Measurements from ENCODE around the gene CMTM2. TPM values are rescaled to one million over a fixed set of nuclear protein-coding genes. Genes with fewer than 3 reads are reported as not detected.
"Not testable (repeated sequence)": the region's sequence is repeated elsewhere in the genome, so short reads cannot be mapped to it uniquely, and the experiment has no call there.

Gene CMTM2
- total RNA-seq, 2 experiments from 2014 or later: 0.29 TPM; not detected in 1

DNA sequence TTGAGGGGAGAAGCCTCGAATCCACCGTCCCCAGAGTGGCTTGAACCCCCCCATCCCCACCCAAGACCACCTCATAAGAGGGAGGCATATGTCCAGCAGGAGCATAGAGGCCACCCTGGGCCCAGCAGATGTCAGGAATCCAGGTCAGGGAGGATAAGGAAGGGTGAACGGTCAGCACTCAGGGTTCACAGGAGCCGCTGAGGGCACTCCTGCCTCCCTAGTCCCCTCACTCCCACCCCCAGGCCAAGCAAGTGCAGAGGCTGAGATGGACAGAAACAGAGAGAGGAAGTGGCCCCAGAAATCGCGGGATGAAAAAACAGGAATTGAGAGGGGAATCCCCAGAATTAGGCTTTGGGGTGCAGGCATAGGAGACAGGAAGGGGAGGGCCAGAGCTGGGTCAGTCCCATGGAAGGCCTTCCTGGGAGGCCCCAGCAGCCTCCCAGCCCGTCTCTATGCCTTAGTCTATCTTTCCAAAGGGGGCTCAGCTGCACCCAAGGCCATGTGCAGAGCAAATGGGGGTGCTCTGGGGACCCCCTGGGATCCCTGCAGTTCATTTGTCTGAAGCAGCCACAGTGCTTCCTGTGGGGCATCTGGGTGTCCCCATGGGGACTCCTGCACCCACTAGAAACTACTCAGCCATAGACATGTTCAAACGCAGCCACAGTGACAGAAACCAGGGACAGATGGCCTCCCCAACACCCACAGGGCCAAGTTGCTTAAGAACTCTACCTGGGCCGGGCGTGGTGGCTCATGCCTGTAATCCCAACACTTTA is 26.9 kb downstream of the CMTM2 start:
- H3K36me3 Mint-ChIP-seq (ENCODE audit: low read depth): peaks cover 21% of the 10 kb centered on the region
- ChIA-PET CTCF (interaction anchor here (0.8 to 4.5 kb wide), 4 partner anchors 45 to 201 kb away, joined by 3 to 38 read pairs (median 3); partner anchors contain the start of gene CKLF), POLR2A (no interaction called here)
- peaks cover 40% of the 10 kb centered on the region for H3K4me1 Mint-ChIP-seq (ENCODE audit: low read depth)
- H3K27me3 Mint-ChIP-seq: no peaks in the 10 kb centered on the region
- ATAC-seq (no peak), DNase-seq (peak; percentile 33)
- intact Hi-C loops (cut with micrococcal nuclease): loop anchor here (5.0 kb wide), 2 partner anchors 44 to 199 kb away; no protein-coding TSS in a partner anchor
- H3K4me3 Mint-ChIP-seq: peak overlapping the region; percentile 70
- TF ChIP-seq, protein P1, sequence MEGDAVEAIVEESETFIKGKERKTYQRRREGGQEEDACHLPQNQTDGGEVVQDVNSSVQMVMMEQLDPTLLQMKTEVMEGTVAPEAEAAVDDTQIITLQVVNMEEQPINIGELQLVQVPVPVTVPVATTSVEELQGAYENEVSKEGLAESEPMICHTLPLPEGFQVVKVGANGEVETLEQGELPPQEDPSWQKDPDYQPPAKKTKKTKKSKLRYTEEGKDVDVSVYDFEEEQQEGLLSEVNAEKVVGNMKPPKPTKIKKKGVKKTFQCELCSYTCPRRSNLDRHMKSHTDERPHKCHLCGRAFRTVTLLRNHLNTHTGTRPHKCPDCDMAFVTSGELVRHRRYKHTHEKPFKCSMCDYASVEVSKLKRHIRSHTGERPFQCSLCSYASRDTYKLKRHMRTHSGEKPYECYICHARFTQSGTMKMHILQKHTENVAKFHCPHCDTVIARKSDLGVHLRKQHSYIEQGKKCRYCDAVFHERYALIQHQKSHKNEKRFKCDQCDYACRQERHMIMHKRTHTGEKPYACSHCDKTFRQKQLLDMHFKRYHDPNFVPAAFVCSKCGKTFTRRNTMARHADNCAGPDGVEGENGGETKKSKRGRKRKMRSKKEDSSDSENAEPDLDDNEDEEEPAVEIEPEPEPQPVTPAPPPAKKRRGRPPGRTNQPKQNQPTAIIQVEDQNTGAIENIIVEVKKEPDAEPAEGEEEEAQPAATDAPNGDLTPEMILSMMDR (IDR thresholded peaks at IDR 0.05): no peak
- no peaks in the 10 kb centered on the region for H3K9me3 Mint-ChIP-seq
- H3K27ac Mint-ChIP-seq: peak overlapping the region; percentile 71

DNA sequence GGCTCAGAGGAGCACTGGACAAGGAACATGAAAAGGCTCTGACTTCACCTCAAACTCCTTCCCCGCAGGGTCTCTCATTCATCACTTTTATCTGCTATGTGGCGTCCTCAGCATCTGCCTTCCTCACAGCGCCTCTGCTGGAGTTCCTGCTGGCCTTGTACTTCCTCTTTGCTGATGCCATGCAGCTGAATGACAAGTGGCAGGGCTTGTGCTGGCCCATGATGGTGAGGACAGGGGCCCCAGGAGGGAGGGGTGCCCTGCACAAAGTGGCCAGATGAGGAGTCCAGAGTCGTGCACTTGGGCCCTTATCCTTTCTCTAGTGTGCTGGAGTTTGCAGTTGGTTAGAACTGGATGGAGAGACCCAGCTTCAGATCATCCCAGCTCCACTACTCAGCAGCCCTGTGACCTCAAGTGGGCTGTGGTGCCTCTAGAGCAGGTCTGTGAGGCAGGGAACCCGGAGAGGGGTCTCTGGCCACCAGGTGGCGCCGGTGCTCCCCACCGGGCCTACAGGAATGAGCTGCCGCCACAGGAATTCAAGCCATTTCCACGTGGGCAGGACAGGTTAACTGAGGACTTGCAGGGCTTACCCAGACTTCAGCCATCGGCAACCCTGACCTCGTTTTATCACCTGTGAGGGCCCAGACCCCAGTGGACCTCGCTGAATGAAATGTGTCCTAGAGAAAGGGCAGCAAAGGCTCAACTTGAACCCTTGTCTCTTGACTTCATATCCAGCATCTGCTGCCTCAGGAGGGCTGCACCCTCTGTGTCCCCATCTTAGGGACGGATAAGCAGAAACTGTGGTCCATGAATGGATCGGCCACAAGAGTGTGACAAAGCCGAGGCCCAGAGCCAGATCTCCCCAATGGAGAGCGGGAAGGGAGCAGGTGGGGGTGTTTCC is 29.2 kb downstream of the CMTM2 start:
- ATAC-seq (peak; percentile 31), DNase-seq (peak; percentile 92)
- Mint-ChIP-seq H3K36me3 (ENCODE audit: low read depth) (peaks cover 26% of the 10 kb centered on the region), H3K4me3 (no peak overlapping the region), H3K4me1 (ENCODE audit: low read depth) (peaks cover 35% of the 10 kb centered on the region), H3K27ac (peak overlapping the region; percentile 71), H3K27me3 (no peaks in the 10 kb centered on the region), H3K9me3 (no peaks in the 10 kb centered on the region)
- TF ChIP-seq, protein P1 (IDR thresholded peaks at IDR 0.05): peak; percentile 85
- ChIA-PET CTCF (interaction anchor here (0.6 to 4.5 kb wide), 51 partner anchors 10 to 260 kb away, joined by 3 to 38 read pairs (median 6); partner anchors contain the start of genes CKLF, CMTM1, CMTM4 and NAE1), POLR2A (interaction anchor here (0.6 to 1.5 kb wide), 4 partner anchors 11 to 57 kb away, joined by 3 to 8 read pairs (median 3); partner anchors contain the start of gene CKLF)
- intact Hi-C loops (cut with micrococcal nuclease): loop anchor here (5.0 kb wide), 2 partner anchors 46 to 201 kb away; no protein-coding TSS in a partner anchor

DNA sequence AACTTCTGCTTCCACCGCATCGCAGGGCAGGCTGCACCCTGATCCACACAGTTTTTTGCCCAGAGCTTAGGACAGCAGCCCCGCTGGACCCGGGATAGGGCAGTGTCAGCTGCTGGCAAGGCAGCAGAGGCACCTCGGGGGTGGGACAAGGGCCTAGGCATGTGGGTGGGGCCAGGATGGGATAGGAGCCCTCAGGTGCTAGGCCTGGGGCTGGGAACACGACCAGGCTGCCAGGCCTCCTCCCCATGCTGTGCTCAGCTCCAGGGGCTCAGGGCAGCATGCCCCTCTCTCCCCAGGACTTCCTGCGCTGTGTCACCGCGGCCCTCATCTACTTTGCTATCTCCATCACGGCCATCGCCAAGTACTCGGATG is 29.9 kb downstream of the CMTM2 start:
- Mint-ChIP-seq H3K9me3 (no peaks in the 10 kb centered on the region), H3K36me3 (ENCODE audit: low read depth) (peaks cover 26% of the 10 kb centered on the region), H3K27me3 (no peaks in the 10 kb centered on the region), H3K4me1 (ENCODE audit: low read depth) (peaks cover 30% of the 10 kb centered on the region), H3K27ac (no peak overlapping the region), H3K4me3 (no peak overlapping the region)
- ChIA-PET CTCF (interaction anchor here (0.6 to 4.5 kb wide), 44 partner anchors 10 to 259 kb away, joined by 3 to 38 read pairs (median 6); partner anchors contain the start of genes CKLF, CMTM1, CMTM4 and NAE1), POLR2A (interaction anchor here (0.6 to 1.5 kb wide), 3 partner anchors 18 to 58 kb away, joined by 3 to 8 read pairs (median 3); partner anchors contain the start of gene CKLF)
- no peak for ATAC-seq
- no peak for DNase-seq
- TF ChIP-seq, protein P1 (IDR thresholded peaks at IDR 0.05): no peak
- intact Hi-C loops (cut with micrococcal nuclease): loop anchor here (5.0 kb wide), 2 partner anchors 47 to 202 kb away; no protein-coding TSS in a partner anchor

DNA sequence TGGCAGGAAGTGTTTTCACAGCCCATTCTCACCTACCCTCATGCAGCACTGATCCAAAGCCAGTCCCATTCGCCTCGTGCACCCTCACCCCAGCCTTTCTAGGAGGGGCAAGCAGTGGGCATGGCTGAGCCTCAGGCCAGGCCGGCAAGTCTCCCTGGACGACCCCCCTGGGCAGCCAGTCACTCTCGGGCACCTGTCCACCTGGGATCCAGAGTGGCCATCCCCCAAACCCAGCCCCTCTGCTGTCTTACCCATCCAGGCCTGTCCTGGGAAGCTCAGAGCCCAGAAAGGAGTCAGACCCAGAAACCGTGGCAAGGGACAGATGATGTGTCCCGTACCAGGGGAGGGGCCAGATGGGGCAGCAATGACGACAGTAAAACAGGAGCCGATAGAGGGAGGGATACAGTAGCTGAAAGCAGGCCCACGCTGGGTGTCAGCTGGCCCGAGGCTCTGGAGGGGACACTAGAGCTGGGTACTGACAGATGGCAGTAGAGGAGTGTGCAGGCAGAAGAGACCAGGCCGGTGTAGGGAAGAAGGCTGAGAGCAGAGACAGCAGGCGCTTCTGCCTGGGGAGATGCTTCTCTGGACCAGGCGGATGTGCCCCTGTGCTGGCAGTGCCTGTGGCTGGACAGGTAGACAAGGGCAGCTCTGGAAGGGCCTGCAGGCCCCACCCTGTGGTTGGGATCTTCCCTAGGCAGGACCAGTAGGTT is 31.0 kb downstream of the CMTM2 start:
- H3K9me3 Mint-ChIP-seq: no peaks in the 10 kb centered on the region
- no peak for DNase-seq
- TF ChIP-seq, protein P1 (IDR thresholded peaks at IDR 0.05): no peak
- ChIA-PET CTCF (interaction anchor here (1.0 to 4.5 kb wide), 7 partner anchors 31 to 257 kb away, joined by 3 to 38 read pairs (median 6); partner anchors contain the start of genes CMTM1 and CMTM2), POLR2A (interaction anchor here (1.3 kb wide), 1 partner anchor 47 kb away, joined by 4 read pairs; no protein-coding TSS in a partner anchor)
- no peak overlapping the region for H3K27ac Mint-ChIP-seq
- peaks cover 28% of the 10 kb centered on the region for H3K36me3 Mint-ChIP-seq (ENCODE audit: low read depth)
- intact Hi-C loops (cut with micrococcal nuclease): no loop called here
- no peak for ATAC-seq
- H3K27me3 Mint-ChIP-seq: no peaks in the 10 kb centered on the region
- H3K4me3 Mint-ChIP-seq: no peak overlapping the region
- H3K4me1 Mint-ChIP-seq (ENCODE audit: low read depth): peaks cover 30% of the 10 kb centered on the region

DNA sequence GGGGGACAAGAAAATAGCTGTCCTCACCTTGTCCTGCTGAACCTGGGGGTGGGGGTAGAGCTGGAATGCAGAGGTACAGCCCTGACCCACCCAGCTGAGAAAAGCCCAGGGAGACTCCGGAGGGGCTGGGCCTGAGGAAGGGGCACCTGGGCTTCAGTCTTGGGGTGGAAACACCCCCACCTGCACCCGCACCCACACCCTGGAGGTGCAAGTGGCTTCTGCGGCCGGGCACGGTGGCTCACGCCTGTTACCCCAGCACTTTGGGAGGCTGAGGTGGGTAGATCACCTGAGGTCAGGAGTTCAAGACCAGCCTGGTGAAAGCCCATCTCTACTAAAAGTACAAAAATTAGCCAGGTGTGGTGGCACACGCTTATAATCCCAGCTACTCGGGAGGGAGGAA is 32.6 kb downstream of the CMTM2 start:
- H3K36me3 Mint-ChIP-seq (ENCODE audit: low read depth): peaks cover 23% of the 10 kb centered on the region
- POLR2A ChIA-PET, H3K27me3 Mint-ChIP-seq: not testable (repeated sequence)

More for the DNA sequence above, 32.6 kb downstream of the CMTM2 start:
- intact Hi-C loops (cut with micrococcal nuclease); H3K4me3 Mint-ChIP-seq; H3K27ac Mint-ChIP-seq; H3K9me3 Mint-ChIP-seq; ATAC-seq; DNase-seq: not testable (repeated sequence)
- CTCF ChIA-PET: interaction anchor here (0.6 kb wide), 1 partner anchor 8 kb away, joined by 3 read pairs; no protein-coding TSS in a partner anchor
- H3K4me1 Mint-ChIP-seq (ENCODE audit: low read depth): peaks cover 19% of the 10 kb centered on the region
